Activated T-helper 9 cell treated with anti-CD3 and anti-CD28 coated beads, Interleukin-2, amount 50 U/mL, for 16 hours (primary cell): Measurements from ENCODE around the gene YWHAH.
"Not testable (repeated sequence)": the region's sequence is repeated elsewhere in the genome, so short reads cannot be mapped to it uniquely, and the experiment has no call there.

Experiments used
- DNase-seq: peaks from one replicate; pipeline ENCODE4 v3.0.0-alpha.2; 2020; ENCODE audit warnings: low read depth

YWHAH gene

DNA sequence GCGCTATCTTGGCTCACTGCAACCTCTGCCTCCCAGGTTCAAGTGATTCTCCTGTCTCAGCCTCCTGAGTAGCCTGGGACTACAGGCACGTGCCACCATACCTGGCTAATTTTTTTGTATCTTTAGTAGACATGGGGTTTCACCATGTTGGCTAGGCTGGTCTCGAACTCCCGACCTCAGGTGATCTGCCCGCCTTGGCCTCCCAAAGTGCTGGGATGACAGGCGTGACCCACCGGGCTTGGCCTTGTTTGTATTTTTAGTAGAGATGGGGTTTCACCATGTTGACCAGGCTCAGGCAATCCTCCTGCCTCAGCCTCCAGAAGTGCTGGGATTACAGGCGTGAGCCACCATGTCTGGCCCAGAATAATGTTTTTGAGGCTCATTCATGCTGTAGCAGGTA is 37.6 kb downstream of the YWHAH start:
- not testable (repeated sequence) for DNase-seq

DNA sequence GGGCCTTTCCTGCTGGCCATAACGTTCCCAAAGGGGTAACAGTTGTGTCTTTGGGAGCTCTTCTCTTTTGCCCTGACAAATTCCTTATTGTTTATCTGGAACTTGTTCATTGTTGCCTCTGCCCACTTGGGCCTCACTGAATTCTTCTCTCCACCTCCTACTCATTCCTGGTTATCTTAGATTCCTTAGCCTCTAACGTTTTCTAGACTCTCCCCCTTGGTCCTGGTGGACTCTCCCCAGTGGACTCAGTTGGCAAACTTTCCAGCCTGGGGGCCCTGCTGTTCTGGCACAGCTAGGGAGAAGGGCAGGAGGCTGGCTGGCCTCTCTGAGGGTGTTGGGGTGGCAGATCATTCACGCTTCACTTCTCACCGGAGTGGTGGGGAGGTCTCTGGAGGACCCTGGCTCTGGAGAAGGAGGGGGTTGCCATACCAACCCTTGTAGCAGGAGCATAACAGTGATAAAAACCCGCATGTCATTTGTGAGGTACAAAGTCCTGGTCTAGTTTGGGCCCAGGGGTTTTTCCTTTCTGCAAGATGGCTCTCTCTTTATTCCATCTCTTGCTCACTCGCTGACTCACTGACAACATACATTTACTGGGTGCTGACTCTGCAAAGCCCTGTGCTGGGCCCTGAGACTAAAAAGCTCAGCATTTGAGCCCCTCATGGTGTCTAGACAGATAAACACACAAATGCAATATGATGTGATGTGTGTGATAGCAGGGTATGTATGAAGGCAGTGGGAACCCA is 39.7 kb downstream of the YWHAH start:
- DNase-seq = no peak

DNA sequence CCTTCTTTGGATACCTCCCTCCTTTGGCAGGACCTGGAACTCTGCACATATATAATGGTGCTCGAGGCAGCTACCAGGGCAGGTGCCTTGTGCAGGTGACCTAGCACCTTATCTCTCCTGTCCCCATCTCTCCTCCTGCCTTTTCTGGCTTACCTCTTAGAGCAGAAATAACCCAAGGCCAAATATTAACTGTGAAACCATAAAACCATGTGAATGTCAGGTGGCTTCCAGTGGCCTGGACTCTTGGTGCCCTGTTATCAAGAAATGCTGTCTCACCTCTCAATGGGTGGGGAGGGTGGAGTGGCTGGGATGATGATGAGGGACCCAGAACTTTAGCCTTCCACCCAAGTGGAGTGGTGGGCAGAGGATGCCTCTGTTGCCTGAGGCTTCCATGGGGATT is 42.9 kb downstream of the YWHAH start:
- no peak for DNase-seq

DNA sequence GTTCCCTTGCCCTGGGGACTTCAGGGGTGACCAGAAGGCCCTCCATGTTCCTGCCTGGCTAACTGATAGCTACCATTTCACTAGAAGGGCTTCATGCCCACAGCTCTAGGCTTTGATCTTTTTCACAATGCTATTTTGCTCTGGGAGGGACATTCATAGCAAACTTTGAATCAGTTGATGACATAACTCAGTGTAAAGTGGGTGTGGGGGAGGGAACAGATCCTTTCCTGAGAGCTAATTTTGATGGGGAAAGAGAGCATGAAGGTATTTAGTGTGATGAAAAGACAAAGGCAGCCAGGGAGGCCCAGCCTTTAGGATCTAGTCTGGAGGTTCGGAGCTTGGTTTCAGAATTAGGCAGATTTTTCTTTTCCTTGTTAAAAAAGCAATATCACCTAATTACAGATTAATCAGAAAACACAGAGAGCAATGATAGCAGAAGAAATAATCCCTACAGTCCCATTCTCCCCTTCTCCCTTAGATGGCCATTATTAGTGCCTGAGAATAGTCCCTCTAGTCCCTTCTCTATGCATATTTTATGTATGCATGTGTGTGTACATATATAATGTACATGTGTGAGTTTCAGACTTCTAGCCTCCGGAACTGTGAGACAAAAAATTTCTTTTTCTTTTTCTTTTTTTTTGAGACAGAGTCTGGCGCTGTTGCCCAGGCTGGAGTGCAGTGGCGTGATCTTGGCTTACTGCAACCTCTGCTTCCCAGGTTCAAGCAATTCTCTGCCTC is 46.9 kb downstream of the YWHAH start:
- no peak for DNase-seq

DNA sequence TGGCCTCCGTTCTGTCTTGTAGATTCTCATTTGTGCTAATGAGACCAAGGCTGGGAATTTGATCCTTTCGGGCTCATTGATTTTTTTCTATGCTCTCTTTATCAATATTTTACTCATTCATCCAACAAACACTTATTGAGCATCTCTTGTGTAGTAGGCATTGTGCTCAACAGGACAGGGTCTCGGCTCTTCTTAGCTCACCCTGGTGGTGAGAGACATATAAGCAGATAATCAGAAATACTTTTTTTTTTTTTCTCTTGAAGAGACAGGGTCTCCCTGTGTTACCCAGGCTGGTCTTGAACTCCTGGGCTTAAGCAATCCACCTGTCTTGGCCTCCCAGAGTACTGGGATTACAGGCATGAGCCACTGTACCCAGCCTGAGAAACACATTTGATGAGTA is 50.7 kb downstream of the YWHAH start:
- DNase-seq = no peak

DNA sequence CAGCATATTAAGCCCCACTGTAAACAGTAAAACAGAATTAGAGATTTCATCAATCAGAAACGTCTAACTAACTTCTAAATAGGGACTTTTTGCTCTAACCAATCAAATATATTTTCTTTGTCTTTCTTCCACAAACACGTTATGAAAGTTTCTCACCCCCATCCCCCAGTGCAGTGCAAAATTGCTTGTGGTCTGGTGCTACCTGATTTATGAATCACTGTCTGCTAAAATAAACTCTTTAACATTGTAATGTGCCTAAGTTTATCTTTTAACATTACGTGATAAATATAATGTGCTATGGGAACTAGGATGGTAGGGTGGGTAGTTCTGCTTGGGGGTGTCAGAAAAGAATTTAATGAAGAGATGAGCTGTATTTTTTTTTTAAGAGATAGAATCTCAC is 51.5 kb downstream of the YWHAH start:
- DNase-seq = no peak

DNA sequence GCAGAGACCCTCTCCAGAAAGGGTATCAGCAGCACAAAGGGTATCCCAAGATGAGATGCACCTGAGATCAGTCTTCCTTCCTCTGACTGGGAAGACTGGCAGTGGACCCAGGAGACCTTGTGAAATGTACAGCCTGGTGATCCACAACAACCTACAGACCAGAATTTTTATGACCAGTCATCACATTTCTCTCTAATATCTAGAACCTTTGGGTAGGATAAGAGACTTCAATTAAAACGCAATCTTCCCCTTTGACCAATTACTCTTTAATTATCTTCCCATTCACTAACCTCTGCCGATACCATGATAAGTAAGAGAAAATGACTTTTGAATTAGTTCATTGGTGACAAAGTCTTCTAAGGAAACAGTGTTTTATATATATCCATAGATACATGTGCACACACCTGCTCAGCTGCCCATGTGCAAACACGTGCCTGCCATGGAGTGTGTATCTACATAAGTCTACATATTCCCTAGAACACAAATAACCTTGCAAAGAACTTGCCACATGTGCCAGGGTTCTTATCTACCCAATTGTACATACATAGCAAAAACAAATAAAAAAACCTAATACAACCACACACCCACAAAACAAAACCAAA is 54.5 kb downstream of the YWHAH start:
- DNase-seq = no peak

DNA sequence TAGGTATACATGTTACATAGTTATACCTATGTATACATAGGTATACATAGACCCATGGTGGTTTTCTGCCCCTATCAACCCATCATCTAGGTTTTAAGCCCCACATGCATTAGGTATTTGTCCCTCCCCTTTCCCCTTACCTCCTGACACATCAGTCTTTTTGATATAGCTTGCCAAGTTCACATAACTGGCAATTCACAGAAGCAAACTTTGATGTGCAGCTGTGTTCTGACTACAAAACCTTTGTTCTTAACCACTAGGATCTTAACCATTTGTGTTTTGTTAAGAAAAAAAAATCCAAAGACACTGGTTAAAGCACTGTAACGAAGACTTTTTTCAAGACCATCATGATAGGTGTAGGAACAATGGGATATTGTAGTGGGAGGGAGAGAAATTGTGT is 55.8 kb downstream of the YWHAH start:
- DNase-seq = no peak

DNA sequence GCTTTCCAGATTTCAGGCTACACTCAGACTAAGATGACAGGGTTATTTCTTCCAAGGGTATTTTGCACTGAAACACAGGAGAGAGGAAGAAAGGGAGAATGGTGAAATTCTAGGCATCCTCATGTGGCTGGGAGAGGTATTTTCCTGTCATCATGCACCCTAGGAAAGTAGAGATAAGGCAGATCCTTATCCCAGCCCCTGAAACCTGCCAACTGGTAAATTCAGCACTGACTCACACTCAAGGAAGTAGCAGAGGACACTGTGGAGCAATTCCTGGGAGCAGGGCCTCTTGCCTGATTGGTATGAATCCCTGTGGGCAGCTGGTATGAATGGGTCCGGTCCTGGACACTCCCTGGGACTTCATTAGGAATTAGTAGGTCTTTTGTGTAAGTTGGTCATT is 61.1 kb downstream of the YWHAH start:
- no peak for DNase-seq
